ENCODE data around the gene PYGL.
A peak's percentile ranks its signal among the peaks of the same experiment; 100 is the strongest.
"Not testable (repeated sequence)": the region's sequence is repeated elsewhere in the genome, so short reads cannot be mapped to it uniquely, and the experiment has no call there.

PYGL gene

GRCh38 chr14:50954811-50955372 lies 10.6 kb upstream of the PYGL start:
- peak; percentile 81 for DNase-seq (ENCODE audit: low read depth)

DNA sequence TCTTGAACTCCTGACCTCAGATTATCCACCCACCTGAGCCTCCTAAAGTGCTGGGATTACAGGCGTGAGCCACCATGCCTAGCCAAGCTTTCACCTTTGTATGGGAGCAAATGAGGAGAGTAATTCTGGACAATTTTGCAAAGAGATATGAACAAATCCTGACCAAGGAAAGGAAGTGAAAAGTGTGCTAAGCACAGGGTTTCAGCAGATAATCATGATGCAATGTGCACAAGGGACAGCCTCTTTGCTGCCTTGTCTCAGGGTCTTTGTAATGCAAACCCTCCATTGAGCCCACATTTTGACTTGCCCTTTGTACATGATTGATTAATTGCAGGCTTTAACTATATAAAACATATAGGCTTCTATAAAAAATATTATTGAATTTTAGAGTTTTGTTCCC lies 9.2 kb upstream of the PYGL start:
- DNase-seq (ENCODE audit: low read depth), result no peak

- no peak for DNase-seq (ENCODE audit: low read depth)
Measured at GRCh38 chr14:50951032-50951431, 6.7 kb upstream of the PYGL start.

DNA sequence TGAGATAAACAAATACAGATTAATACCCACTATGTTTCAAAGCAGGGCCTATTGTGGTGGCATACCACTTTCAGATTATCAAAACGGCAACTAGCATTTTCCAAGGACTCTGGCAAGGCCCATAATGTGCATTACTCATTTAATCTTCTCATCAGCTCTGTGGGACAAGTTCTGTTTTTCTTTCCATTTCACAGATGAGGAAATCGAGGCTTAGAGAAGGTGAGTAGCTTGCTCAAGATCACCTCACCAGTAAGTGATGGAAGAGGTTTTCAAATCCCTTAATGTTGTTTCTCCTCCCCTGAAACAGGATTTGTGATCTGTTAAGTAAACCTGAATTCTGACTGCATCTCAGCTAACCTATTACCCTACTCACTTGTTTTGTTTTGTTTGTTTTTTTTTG lies 3.9 kb upstream of the PYGL start:
- DNase-seq (ENCODE audit: low read depth), result no peak

DNA sequence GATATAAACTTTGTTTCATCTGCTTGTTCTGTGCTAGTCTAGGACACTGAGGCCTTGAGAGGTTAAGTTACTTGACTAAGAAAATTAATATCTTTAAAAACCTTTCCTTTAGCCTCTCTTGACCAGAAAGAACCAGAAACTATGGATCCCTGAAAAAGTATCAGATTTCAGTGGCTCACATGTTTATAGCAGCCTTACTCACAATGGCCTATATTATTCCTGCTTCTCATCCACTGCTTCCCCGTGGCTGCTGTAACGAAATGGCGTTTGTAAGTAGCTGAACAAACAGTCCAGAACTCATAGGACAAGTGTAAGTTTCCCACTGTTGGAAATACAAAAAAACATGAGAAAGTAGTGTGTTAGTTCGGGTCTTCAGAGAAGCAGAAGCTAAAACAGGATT lies 3.2 kb upstream of the PYGL start:
- peak; percentile 70 for DNase-seq (ENCODE audit: low read depth)

- DNase-seq (ENCODE audit: low read depth), result no peak
Measured at GRCh38 chr14:50946234-50946935, 2.1 kb upstream of the PYGL start.

- peak; percentile 58 for DNase-seq (ENCODE audit: low read depth)
Measured at GRCh38 chr14:50944647-50945413, 547 bp upstream of the PYGL start.

DNA sequence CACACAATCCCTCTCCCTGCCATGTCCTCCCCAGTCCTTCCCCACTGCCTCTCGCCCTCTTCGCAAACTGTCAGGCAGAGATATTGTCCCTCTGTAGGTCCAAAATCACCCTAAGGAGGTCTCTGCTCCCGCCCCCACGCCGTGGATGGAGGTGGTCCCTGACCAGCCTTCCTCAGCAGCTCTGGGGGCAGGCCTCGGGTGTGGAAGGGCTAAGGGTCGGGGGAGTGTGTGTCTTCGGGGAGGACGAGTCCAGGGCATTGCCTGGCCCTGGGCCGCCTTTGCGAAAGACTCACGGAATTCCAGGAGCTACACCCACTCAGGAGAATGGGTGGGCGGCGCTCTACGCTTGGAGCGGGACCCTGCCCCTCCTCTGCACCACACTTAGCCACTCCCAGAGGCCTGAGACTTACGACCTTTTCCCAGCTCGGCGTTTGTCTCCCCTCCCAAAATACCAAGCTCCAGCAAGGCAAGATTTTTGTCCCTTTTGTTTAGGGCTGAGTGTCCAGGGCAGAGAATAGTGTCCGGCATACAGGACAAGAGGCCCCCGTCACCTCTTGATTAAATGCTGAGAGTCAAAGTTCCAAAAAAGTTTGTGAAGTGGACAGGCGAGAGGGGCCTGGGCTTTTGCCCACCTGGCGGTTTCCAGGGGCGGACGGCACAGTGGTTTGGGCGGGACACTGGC lies 881 bp downstream of the PYGL start:
- DNase-seq (ENCODE audit: low read depth), result no peak

DNA sequence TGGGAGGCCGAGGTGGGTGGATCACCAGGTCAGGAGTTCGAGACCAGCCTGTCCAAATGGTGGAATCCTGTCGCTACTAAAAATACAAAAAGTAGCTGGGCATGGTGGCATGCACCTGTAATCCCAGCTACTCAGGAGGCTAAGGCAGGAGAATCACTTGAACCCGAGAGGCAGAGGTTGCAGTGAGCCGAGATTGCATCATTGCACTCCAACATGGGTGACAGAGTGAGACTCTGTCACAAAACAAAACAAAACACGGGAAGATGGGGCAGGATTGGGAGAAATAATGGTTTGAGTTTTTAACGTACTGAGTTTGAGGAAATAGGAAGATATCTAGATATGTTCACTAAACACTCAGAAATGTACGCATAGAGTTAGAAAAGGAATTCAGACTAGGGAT lies 2.6 kb downstream of the PYGL start:
- not testable (repeated sequence) for DNase-seq (ENCODE audit: low read depth)

- DNase-seq (ENCODE audit: low read depth), result peak; percentile 66
Measured at GRCh38 chr14:50941151-50941550, 3.1 kb downstream of the PYGL start.

DNA sequence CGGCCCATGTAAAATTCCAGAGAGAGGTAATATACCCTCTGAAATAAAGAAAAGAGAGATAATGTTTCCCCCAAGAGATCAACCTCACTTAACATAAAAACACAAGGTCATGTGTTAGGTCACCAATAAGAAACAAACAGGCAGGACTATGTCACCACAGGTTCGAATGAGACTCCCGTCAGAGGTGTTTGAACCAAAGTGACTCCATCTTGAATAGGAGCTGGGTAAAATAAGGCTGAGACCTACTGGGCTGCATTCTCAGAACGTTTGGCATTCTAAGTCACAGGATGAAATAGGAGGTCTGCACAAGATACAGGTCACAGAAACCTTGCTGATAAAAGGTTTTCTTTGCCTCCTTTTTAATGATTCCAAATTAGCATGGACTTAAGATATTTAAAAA lies 6.5 kb downstream of the PYGL start:
- no peak for DNase-seq (ENCODE audit: low read depth)

DNA sequence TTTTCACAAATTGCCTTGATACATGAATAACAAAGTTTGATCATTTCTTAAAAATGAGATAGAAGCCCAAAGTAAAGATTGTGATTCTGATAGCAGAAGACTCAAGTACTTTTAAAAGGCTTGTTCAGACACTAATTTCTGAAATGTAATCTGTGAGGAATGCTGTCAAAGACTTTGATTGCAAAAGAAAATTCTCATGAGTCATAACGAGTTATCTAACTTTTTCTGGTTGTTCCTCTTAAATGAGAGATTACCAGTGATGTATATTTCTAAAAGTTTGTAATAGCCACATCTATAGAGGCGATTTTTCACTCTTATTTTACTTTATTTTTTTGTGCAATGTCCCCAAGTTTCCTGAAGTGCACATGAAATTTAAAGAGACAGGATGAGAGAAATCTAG lies 7.0 kb downstream of the PYGL start:
- DNase-seq (ENCODE audit: low read depth), result peak; percentile 83

DNA sequence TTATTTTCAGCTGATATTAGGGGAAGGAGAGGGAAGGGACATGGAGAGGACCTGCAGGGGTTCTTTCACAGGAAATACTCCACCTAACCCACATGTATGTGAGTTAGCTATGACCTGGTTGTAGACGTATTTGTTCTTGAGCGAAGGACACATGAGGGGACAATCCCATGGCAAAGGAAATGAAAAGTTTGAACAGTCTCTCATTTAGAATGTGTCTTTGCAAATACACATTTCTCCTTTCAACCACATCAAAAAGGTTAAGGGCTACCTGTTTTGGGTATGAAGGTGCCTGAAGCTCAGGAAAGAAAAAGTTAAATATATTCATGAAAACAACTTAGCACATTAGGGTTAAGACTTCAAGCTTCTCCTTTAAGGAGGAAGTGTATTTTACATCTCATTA lies 7.4 kb downstream of the PYGL start:
- DNase-seq (ENCODE audit: low read depth), result no peak

- DNase-seq (ENCODE audit: low read depth), result no peak
Measured at GRCh38 chr14:50936016-50936340, 8.3 kb downstream of the PYGL start.

GRCh38 chr14:50935126-50936015 lies 8.9 kb downstream of the PYGL start:
- DNase-seq (ENCODE audit: low read depth), result no peak

DNA sequence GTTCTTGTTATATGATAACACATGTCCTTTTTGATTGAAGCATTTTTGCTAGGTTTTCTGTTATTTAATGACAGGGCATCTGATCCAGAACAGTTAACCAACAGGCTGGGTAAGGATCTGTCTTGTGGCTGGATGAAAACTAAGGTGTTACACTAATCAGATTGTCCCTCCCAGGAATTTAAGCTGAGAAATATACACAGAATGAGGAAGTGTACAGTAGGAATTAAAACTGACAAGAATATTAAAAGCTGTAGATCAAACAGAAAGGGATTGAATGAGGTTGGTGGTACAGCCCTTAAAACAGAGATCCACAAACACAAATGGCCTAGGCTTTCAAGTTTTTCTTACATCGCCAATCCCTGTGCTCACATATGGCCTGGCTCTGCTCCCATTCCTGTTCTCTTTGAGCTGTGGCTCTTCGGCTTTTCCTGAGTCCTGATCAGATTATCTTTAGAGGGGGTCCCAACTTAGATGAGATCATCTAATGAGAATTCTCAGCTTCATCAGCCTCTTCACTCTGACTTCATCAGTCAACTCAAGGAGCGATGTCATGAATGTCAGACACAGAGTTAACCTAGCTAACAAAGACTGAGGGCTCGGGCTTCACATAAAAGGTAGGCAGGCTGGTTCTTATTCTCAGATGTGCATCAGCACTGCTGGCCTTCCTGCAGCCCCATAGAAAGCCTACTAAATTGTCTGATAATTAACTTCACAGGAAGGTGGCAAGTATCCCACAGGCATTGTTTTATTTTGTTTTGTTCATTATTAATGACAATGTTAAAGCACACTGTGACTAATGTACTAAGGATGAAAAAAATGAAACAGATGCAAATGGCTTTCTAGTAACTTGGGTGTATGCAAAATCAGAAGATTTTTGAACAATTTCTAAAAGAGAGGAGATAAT lies 11.4 kb downstream of the PYGL start:
- DNase-seq (ENCODE audit: low read depth), result no peak

GRCh38 chr14:50932156-50932555 lies 12.1 kb downstream of the PYGL start:
- DNase-seq (ENCODE audit: low read depth), result no peak

GRCh38 chr14:50931559-50931958 lies 12.7 kb downstream of the PYGL start:
- no peak for DNase-seq (ENCODE audit: low read depth)

DNA sequence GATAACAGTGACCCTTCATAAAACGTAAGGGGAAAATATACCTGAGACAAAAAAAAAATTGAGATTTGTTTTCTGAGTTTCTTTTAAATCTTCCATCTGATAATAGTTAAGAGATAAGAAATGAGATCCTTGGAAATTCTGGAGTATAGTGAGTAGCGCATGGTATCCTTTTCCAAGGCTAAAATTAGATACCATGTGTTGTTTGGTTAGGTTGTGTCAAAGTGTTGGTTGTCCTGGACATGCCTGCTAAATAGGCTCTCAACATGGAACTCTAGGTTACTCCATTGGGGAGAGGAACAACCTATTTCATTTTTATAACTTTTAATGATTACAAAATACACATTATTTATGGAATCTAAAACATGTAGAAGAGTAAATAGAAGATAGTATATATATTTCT lies 14.8 kb downstream of the PYGL start:
- DNase-seq (ENCODE audit: low read depth), result no peak

DNA sequence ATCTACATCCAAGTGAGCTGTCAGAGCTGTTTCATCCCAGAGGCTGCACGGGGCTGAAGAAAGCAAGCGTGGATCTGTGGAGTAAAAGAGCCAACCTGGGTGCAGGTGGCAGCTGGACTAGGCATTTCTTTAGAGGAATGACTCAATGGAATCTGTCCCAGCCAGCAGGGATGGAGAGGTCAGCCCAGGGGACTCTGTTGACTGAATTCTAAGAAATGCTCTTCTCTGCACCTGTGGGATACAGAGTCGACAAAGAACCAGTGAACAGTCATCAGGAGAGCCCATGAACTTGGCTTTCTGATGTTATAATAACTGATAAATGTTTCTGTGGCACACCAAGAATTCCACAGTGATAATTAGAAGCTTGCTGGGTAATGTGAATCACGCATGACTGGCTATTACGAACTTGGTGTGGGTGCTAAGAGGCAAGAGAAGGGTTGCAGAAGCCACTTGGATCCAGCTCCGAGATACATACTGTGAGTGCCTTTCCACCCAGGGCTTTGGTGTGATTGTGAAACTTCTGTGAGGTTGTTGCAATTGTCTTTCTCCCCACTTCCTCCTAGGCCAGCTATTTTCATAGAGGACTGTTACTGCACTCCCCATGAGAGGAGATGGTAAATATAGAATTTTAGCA lies 16.2 kb downstream of the PYGL start:
- DNase-seq (ENCODE audit: low read depth), result peak; percentile 90
